Endodermal cell (in vitro differentiated cells): Measurements from ENCODE around the gene KLHDC8B. TPM values are rescaled to one million over a fixed set of nuclear protein-coding genes. Genes with fewer than 3 reads are reported as not detected.

Source experiments
- DNase-seq: peaks from one replicate; pipeline ENCODE4 v3.0.0-alpha.2; 2017
- H3K27ac ChIP-seq: 2 replicates; pipeline ENCODE4 v1.5.1; 2013; ENCODE audit warnings: mild to moderate bottlenecking, low read depth, low read length, moderate library complexity
- H3K27me3 ChIP-seq: 2 replicates; pipeline ENCODE4 v1.6.1; 2013; ENCODE audit warnings: mild to moderate bottlenecking, low read length, moderate library complexity; ENCODE audit not compliant: insufficient read depth, control insufficient read depth, poor library complexity, severe bottlenecking
- H3K36me3 ChIP-seq: 2 replicates; pipeline ENCODE4 v1.7.0; 2013; ENCODE audit warnings: mild to moderate bottlenecking, low read length, moderate library complexity; ENCODE audit not compliant: control insufficient read depth, insufficient read depth
- H3K4me1 ChIP-seq: one replicate; pipeline ENCODE4 v1.7.0; 2013; ENCODE audit warnings: low read length; ENCODE audit not compliant: control insufficient read depth, insufficient read depth
- H3K4me3 ChIP-seq: 2 replicates; pipeline ENCODE4 v1.5.1; 2013; ENCODE audit warnings: mild to moderate bottlenecking, low read length, moderate library complexity
- H3K9ac ChIP-seq: 2 replicates; pipeline ENCODE4 v1.6.1; 2013; ENCODE audit warnings: mild to moderate bottlenecking, low read length, moderate library complexity; ENCODE audit not compliant: poor library complexity, severe bottlenecking; ENCODE audit errors: extremely low read depth
- H3K9me3 ChIP-seq: 2 replicates; pipeline ENCODE4 v1.6.1; 2013; ENCODE audit warnings: mild to moderate bottlenecking, low read length, moderate library complexity; ENCODE audit not compliant: control insufficient read depth
- H3K27ac Mint-ChIP-seq: 2 replicates; pipeline ENCODE4 v1.8.0; 2020; ENCODE audit warnings: mixed read lengths
- H3K27me3 Mint-ChIP-seq: 2 replicates; pipeline ENCODE4 v1.8.0; 2021; ENCODE audit warnings: mild to moderate bottlenecking, mixed read lengths; ENCODE audit not compliant: insufficient read depth
- H3K36me3 Mint-ChIP-seq: 2 replicates; pipeline ENCODE4 v1.8.0; 2020; ENCODE audit warnings: low read depth, mixed read lengths
- H3K4me1 Mint-ChIP-seq: 2 replicates; pipeline ENCODE4 v1.8.0; 2020; ENCODE audit warnings: mixed read lengths
- H3K4me3 Mint-ChIP-seq: 2 replicates; pipeline ENCODE4 v1.8.0; 2020; ENCODE audit warnings: mild to moderate bottlenecking, moderate library complexity, mixed read lengths
- H3K9me3 Mint-ChIP-seq: 2 replicates; pipeline ENCODE4 v1.8.0; 2020; ENCODE audit warnings: mild to moderate bottlenecking, mixed read lengths
- CTCF ChIP-seq: fragments of 200-600 bp; sonication (generic); conservative IDR thresholded peaks from 2 replicates; pipeline ENCODE4 v1.5.0; 2021; ENCODE audit warnings: antibody characterized with exemption, mild to moderate bottlenecking
- WGBS, 2 experiments: methylation state at CpG; one replicate each; pipeline versions ENCODE4 v1.1.5 to v1.1.7; 2013; ENCODE audit warnings: missing lambda C conversion rate in 2 of 2, mixed read lengths in 1 of 2; ENCODE audit not compliant: insufficient coverage in 1 of 2, insufficient read length in 1 of 2; 5-methylcytosine and 5-hydroxymethylcytosine counted together
- total RNA-seq, 2 donors: library from RNA; stranded (reverse); fragmentation: NEBNext Ultra II Directional in 1 of 2; extraction: Animal tissue kit (Norgen Biotek cat#: 25700) in 1 of 2; gene quantifications; 2 replicates in 1 of 2; 3 replicates in 1 of 2; pipeline ENCODE4 v1.2.1, GENCODE V29; 2021

Gene KLHDC8B
- total RNA-seq, 2 donors from 2014 or later = 33.5 to 36.1 TPM

- TF ChIP-seq CTCF = peak; percentile 29
- H3K36me3 ChIP-seq = no peaks in the 10 kb centered on the region
- peaks cover 12% of the 10 kb centered on the region for H3K27me3 Mint-ChIP-seq
- 78 to 88% methylated on average over 3 of the region's 3 CpGs for WGBS, 2 experiments
- H3K4me1 Mint-ChIP-seq = no peaks in the 10 kb centered on the region
- DNase-seq = no peak
- peaks cover 5% of the 10 kb centered on the region for H3K4me1 ChIP-seq
- no peak overlapping the region for H3K27ac ChIP-seq
- peak overlapping the region; percentile 78 for H3K4me3 Mint-ChIP-seq
- H3K36me3 Mint-ChIP-seq = no peaks in the 10 kb centered on the region
- H3K9me3 Mint-ChIP-seq = no peaks in the 10 kb centered on the region
- H3K9ac ChIP-seq = no peak overlapping the region
- peak overlapping the region; percentile 1 for H3K27ac Mint-ChIP-seq
- H3K27me3 ChIP-seq = no peaks in the 10 kb centered on the region
- no peaks in the 10 kb centered on the region for H3K9me3 ChIP-seq
- H3K4me3 ChIP-seq = no peak overlapping the region
Observed at GRCh38 chr3:49134471-49135265, 36.7 kb upstream of the KLHDC8B start.

- Mint-ChIP-seq H3K4me1 (no peaks in the 10 kb centered on the region), H3K4me3 (no peak overlapping the region), H3K9me3 (peaks cover 6% of the 10 kb centered on the region), H3K27me3 (peaks cover 18% of the 10 kb centered on the region), H3K27ac (no peak overlapping the region), H3K36me3 (no peaks in the 10 kb centered on the region)
- no peaks in the 10 kb centered on the region for H3K27me3 ChIP-seq
- no peak for TF ChIP-seq CTCF
- WGBS, 2 experiments = 87 to 91% methylated on average over 2 to 4 of the region's 4 CpGs
- no peak overlapping the region for H3K9ac ChIP-seq
- peaks cover 2% of the 10 kb centered on the region for H3K9me3 ChIP-seq
- no peak for DNase-seq
- no peaks in the 10 kb centered on the region for H3K36me3 ChIP-seq
- peaks cover 5% of the 10 kb centered on the region for H3K4me1 ChIP-seq
- H3K4me3 ChIP-seq = no peak overlapping the region
- H3K27ac ChIP-seq = no peak overlapping the region
Observed at GRCh38 chr3:49135499-49135898, 35.9 kb upstream of the KLHDC8B start.

- Mint-ChIP-seq H3K4me3 (no peak overlapping the region), H3K9me3 (peaks cover 38% of the 10 kb centered on the region), H3K27me3 (peaks cover 32% of the 10 kb centered on the region), H3K27ac (no peak overlapping the region), H3K4me1 (no peaks in the 10 kb centered on the region), H3K36me3 (no peaks in the 10 kb centered on the region)
- Histone ChIP-seq H3K36me3 (no peaks in the 10 kb centered on the region), H3K4me3 (no peak overlapping the region), H3K9ac (no peak overlapping the region), H3K4me1 (no peaks in the 10 kb centered on the region), H3K27ac (peak overlapping the region; percentile 29), H3K9me3 (peaks cover 19% of the 10 kb centered on the region), H3K27me3 (no peaks in the 10 kb centered on the region)
- WGBS, 2 experiments = 76% methylated on average over 3 of the region's 3 CpGs; no CpG with 5 or more reads in 1 of the 2 experiments
- no peak for TF ChIP-seq CTCF
- DNase-seq = no peak
Observed at GRCh38 chr3:49140080-49140479, 31.3 kb upstream of the KLHDC8B start.
